PC-9 (cell line): ENCODE results near the gene TLR3.

Experiments used
- EZH2 ChIP-seq: fragments of 200-600 bp; sonication (generic); IDR thresholded peaks from 2 replicates; pipeline ENCODE4 v1.8.0; 2017; ENCODE audit warnings: antibody characterized with exemption, low read depth
- TF ChIP-seq, protein P1 (sequence below): fragments of 200-600 bp; sonication (generic); conservative IDR thresholded peaks from 2 replicates; pipeline ENCODE4 v1.6.1; 2017; ENCODE audit warnings: mixed run types, antibody characterized with exemption, mild to moderate bottlenecking, moderate library complexity

DNA sequence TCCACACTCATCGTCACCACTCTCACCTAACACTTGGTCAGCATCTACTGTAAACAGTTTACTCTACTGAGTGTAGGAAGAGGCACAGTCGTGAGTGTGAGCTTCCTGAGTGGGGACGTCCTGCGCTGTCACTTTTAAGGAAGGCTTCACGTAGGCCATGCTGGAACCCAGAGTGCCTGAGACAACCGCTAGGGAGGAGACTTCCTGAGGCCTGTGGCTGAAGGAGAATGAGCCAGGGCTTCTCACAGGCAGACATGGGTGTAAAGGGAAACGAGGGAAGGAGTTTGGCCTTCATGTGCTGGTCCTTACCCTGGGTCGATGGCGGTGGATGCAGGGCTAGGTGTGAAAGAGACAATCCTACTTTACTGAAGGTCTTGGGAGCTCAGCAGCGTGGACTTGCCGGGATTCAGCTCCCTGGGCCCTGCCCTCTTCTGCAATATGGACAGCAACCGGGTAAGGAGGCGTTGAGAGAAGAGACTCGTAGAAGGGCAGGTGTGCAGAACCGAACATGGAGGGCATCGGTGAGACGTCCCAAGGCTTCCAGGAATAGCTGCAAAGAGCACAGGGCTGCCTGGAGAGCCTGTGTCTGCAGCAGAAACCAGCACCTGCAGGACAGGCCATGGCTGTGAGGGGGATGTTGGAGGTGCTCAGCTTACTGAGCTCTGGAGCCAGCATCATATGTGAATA, 48.7 kb upstream of the TLR3 start:
- TF ChIP-seq, protein P1, sequence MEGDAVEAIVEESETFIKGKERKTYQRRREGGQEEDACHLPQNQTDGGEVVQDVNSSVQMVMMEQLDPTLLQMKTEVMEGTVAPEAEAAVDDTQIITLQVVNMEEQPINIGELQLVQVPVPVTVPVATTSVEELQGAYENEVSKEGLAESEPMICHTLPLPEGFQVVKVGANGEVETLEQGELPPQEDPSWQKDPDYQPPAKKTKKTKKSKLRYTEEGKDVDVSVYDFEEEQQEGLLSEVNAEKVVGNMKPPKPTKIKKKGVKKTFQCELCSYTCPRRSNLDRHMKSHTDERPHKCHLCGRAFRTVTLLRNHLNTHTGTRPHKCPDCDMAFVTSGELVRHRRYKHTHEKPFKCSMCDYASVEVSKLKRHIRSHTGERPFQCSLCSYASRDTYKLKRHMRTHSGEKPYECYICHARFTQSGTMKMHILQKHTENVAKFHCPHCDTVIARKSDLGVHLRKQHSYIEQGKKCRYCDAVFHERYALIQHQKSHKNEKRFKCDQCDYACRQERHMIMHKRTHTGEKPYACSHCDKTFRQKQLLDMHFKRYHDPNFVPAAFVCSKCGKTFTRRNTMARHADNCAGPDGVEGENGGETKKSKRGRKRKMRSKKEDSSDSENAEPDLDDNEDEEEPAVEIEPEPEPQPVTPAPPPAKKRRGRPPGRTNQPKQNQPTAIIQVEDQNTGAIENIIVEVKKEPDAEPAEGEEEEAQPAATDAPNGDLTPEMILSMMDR = no peak
- no peak for TF ChIP-seq EZH2
